HCT116 (cell line): ENCODE results near the gene PQBP1. TPM values are rescaled to one million over a fixed set of nuclear protein-coding genes. Genes with fewer than 3 reads are reported as not detected.

ENCODE experiments used
- ATAC-seq: fragments of 200-7000 bp; cut with Tn5 transposase; 2 replicates; pipeline ENCODE4 v1.9.1; 2020; ENCODE audit warnings: mild to moderate bottlenecking, moderate library complexity
- BruUV-seq: library from RNA; stranded (reverse); fragments of 400-500 nt; replicated peaks from 2 replicates; lab custom pipeline; 2021; lab: Mats Ljungman, UMichigan
- CTCF ChIA-PET: fragments of 300-600 bp; sonication (Branson Sonifier 250); formaldehyde crosslinking; loops from one replicate; lab custom pipeline; 2021; ENCODE audit warnings: antibody characterized with exemption; lab: Charles Lee
- POLR2A ChIA-PET: fragments of 300-600, 350-600 bp; sonication (Branson Sonifier 250); formaldehyde crosslinking; loops from one replicate; lab custom pipeline; 2021; ENCODE audit warnings: antibody characterized with exemption; lab: Charles Lee
- RAD21 ChIA-PET, 2 experiments: fragments of 300-600 bp; sonication (Branson Sonifier 250); formaldehyde crosslinking; loops; one replicate each; lab custom pipeline; 2023; ENCODE audit warnings: low total read pairs in 2 of 2; ENCODE audit not compliant: uncharacterized antibody in 2 of 2, unreplicated experiment in 2 of 2, low non-redundant PET in 1 of 2; lab: Charles Lee
- DNase-seq: peaks from one replicate; pipeline ENCODE4 v3.0.0-alpha.2; 2010; ENCODE audit warnings: low read depth, low spot score
- H2AFZ ChIP-seq: fragments of 200-600 bp; shearing (Covaris generic), sonication (generic); 2 replicates; pipeline ENCODE4 v1.6.1; 2017; ENCODE audit warnings: low read depth, mixed run types, mixed read lengths, antibody characterized with exemption, low read length; ENCODE audit not compliant: poor library complexity, severe bottlenecking
- H3K27ac ChIP-seq: 2 replicates; pipeline ENCODE4 v1.5.1; 2012; ENCODE audit warnings: low read depth, low read length
- H3K27me3 ChIP-seq: fragments of 200-600 bp; sonication (generic); 2 replicates; pipeline ENCODE4 v1.6.1; 2016; ENCODE audit warnings: mixed run types, low read length, mixed read lengths; ENCODE audit not compliant: insufficient read depth
- H3K36me3 ChIP-seq, 2 experiments: fragments of 200-500 bp in 1 of 2; fragments of 200-600 bp in 1 of 2; sonication (Bioruptor generic) in 1 of 2; sonication (generic) in 1 of 2; 2 replicates each; pipeline versions ENCODE4 v1.5.1 to v1.6.1; 2014 to 2016; ENCODE audit warnings: low read length in 2 of 2, inconsistent platforms in 1 of 2, mixed read lengths in 1 of 2, mixed run types in 1 of 2; ENCODE audit not compliant: insufficient read depth in 2 of 2, control insufficient read depth in 1 of 2
- H3K4me1 ChIP-seq, 2 experiments: fragments of 200-600 bp in 1 of 2; sonication (generic) in 1 of 2; 2 replicates each; pipeline versions ENCODE4 v1.5.1 to v1.6.1; 2012 to 2017; ENCODE audit warnings: low read length in 2 of 2, inconsistent platforms in 1 of 2, mild to moderate bottlenecking in 1 of 2, mixed read lengths in 1 of 2, mixed run types in 1 of 2, moderate library complexity in 1 of 2; ENCODE audit not compliant: insufficient read depth in 2 of 2, control insufficient read depth in 1 of 2
- H3K4me2 ChIP-seq: fragments of 200-600 bp; sonication (generic); 2 replicates; pipeline ENCODE4 v1.6.1; 2017; ENCODE audit warnings: mixed run types, low read length, mixed read lengths
- H3K4me3 ChIP-seq, 2 experiments: fragments of 200-600 bp in 1 of 2; sonication (generic) in 1 of 2; replicated peaks in 1 of 2; 2 replicates each; pipeline ENCODE4 v1.5.1; 2011 to 2016; ENCODE audit warnings: low read length in 2 of 2, control low read depth in 1 of 2, low read depth in 1 of 2, mild to moderate bottlenecking in 1 of 2, mixed read lengths in 1 of 2, mixed run types in 1 of 2
- H3K79me2 ChIP-seq: fragments of 200-600 bp; sonication (generic); 2 replicates; pipeline ENCODE4 v1.6.1; 2017; ENCODE audit warnings: mild to moderate bottlenecking, mixed run types, low read length, moderate library complexity, mixed read lengths; ENCODE audit not compliant: insufficient read depth
- H3K9ac ChIP-seq: fragments of 200-600 bp; sonication (generic); 2 replicates; pipeline ENCODE4 v1.6.1; 2016; ENCODE audit warnings: low read length, mixed read lengths
- H3K9me2 ChIP-seq: fragments of 200-600 bp; sonication (generic), shearing (Covaris generic); 2 replicates; pipeline ENCODE4 v1.6.1; 2017; ENCODE audit warnings: mixed run types, mild to moderate bottlenecking, moderate library complexity; ENCODE audit not compliant: insufficient read depth
- H3K9me3 ChIP-seq, 2 experiments: fragments of 200-500 bp in 1 of 2; fragments of 200-600 bp in 1 of 2; sonication (Bioruptor generic) in 1 of 2; sonication (generic) in 1 of 2; 2 replicates each; pipeline ENCODE4 v1.6.1; 2014 to 2017; ENCODE audit warnings: low read length in 2 of 2, mixed read lengths in 2 of 2, inconsistent platforms in 1 of 2, low read depth in 1 of 2, mild to moderate bottlenecking in 1 of 2, mixed run types in 1 of 2, moderate library complexity in 1 of 2; ENCODE audit not compliant: control insufficient read depth in 1 of 2, insufficient read depth in 1 of 2
- H4K20me1 ChIP-seq: fragments of 200-600 bp; sonication (generic), shearing (Covaris generic); 2 replicates; pipeline ENCODE4 v1.6.1; 2017; ENCODE audit warnings: mixed run types, mild to moderate bottlenecking, moderate library complexity; ENCODE audit not compliant: insufficient read depth
- CBX3 ChIP-seq: IDR thresholded peaks from 2 replicates; pipeline ENCODE4 v1.6.1; 2012; ENCODE audit warnings: low read depth
- CEBPB ChIP-seq: IDR thresholded peaks from 2 replicates; pipeline ENCODE4 v1.6.1; 2012; ENCODE audit warnings: low read depth
- FOSL1 ChIP-seq: IDR thresholded peaks from 2 replicates; pipeline ENCODE4 v1.6.1; 2012; ENCODE audit warnings: low read depth
- MAX ChIP-seq: IDR thresholded peaks from 2 replicates; pipeline ENCODE4 v1.6.1; 2012
- POLR2AphosphoS5 ChIP-seq: IDR thresholded peaks from 2 replicates; pipeline ENCODE4 v1.6.1; 2011; ENCODE audit warnings: mild to moderate bottlenecking, low read depth, low read length, moderate library complexity
- SIN3A ChIP-seq: IDR thresholded peaks from 2 replicates; pipeline ENCODE4 v1.6.1; 2012; ENCODE audit warnings: low read depth
- SP1 ChIP-seq: IDR thresholded peaks from 2 replicates; pipeline ENCODE4 v1.6.1; 2012; ENCODE audit warnings: low read depth
- SRF ChIP-seq: IDR thresholded peaks from 2 replicates; pipeline ENCODE4 v1.6.1; 2012; ENCODE audit warnings: low read depth
- TCF7L2 ChIP-seq: IDR thresholded peaks from 2 replicates; pipeline ENCODE4 v1.7.0; 2011; ENCODE audit warnings: borderline replicate concordance, inconsistent platforms; ENCODE audit not compliant: insufficient read depth, insufficient read length; ENCODE audit errors: extremely low read depth
- ZBTB33 ChIP-seq: IDR thresholded peaks from 2 replicates; pipeline ENCODE4 v1.6.1; 2011; ENCODE audit warnings: mild to moderate bottlenecking, low read length, moderate library complexity; ENCODE audit not compliant: insufficient replicate concordance; ENCODE audit errors: extremely low read depth
- intact Hi-C: fragments of 100-400 bp; cut with micrococcal nuclease; formaldehyde crosslinking; loops from 2 replicates; pipeline ENCODE4 v1.10.0; 2022
- total RNA-seq: library from RNA; stranded (reverse); gene quantifications from one replicate; pipeline ENCODE4 v1.2.1, GENCODE V29; 2021; ENCODE audit not compliant: unreplicated experiment

The PQBP1 gene
- total RNA-seq, 1 experiment from 2014 or later: 67.1 TPM

GRCh38 chrX:48892896-48893295, 4.8 kb upstream of the PQBP1 start:
- H3K27ac ChIP-seq: no peak overlapping the region
- CTCF ChIA-PET: no interaction called here
- TF ChIP-seq TCF7L2 (no peak), SRF (no peak), SP1 (no peak), CBX3 (no peak), MAX (no peak), SIN3A (no peak), CEBPB (no peak), ZBTB33 (no peak), POLR2AphosphoS5 (no peak), FOSL1 (no peak)
- peaks cover 3 to 20% of the 10 kb centered on the region in 2 experiments; a peak in 3 of 4 replicates for H3K4me1 ChIP-seq
- BruUV-seq: no TSS peak
- no peaks in the 10 kb centered on the region for H4K20me1 ChIP-seq
- peaks cover 0 to 7% of the 10 kb centered on the region in 2 experiments; a peak in 1 of 4 replicates for H3K36me3 ChIP-seq
- POLR2A ChIA-PET: no interaction called here
- no peak overlapping the region for H3K4me2 ChIP-seq
- H3K4me3 ChIP-seq: no peak overlapping the region
- no peak for ATAC-seq
- RAD21 ChIA-PET: no interaction called here
- H3K79me2 ChIP-seq: peaks cover 21% of the 10 kb centered on the region
- no peak overlapping the region for H2AFZ ChIP-seq
- H3K9me3 ChIP-seq: no peaks in the 10 kb centered on the region
- intact Hi-C loops: loop anchor here (10.0 kb wide), 1 partner anchor 88 kb away; the partner anchor contains the start of gene HDAC6
- DNase-seq: no peak
- no peaks in the 10 kb centered on the region for H3K27me3 ChIP-seq
- no peak overlapping the region for H3K9ac ChIP-seq
- H3K9me2 ChIP-seq: no peaks in the 10 kb centered on the region
